ENCODE data around the gene PCSK4.

- TF ChIP-seq, protein P1, sequence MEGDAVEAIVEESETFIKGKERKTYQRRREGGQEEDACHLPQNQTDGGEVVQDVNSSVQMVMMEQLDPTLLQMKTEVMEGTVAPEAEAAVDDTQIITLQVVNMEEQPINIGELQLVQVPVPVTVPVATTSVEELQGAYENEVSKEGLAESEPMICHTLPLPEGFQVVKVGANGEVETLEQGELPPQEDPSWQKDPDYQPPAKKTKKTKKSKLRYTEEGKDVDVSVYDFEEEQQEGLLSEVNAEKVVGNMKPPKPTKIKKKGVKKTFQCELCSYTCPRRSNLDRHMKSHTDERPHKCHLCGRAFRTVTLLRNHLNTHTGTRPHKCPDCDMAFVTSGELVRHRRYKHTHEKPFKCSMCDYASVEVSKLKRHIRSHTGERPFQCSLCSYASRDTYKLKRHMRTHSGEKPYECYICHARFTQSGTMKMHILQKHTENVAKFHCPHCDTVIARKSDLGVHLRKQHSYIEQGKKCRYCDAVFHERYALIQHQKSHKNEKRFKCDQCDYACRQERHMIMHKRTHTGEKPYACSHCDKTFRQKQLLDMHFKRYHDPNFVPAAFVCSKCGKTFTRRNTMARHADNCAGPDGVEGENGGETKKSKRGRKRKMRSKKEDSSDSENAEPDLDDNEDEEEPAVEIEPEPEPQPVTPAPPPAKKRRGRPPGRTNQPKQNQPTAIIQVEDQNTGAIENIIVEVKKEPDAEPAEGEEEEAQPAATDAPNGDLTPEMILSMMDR (IDR thresholded peaks at IDR 0.05): no peak
- no peak for TF ChIP-seq POLR2AphosphoS5 (IDR thresholded peaks at IDR 0.05; ENCODE audit: low read depth, low read length)
- TF ChIP-seq REST (IDR thresholded peaks at IDR 0.05; ENCODE audit: insufficient read depth in 1 of 2, low read depth in 2 of 2, low read length in 1 of 2): no peak
- TF ChIP-seq TCF7L2 (IDR thresholded peaks at IDR 0.05; ENCODE audit: low read depth, low read length): no peak
- TF ChIP-seq SIN3A (IDR thresholded peaks at IDR 0.05; ENCODE audit: borderline replicate concordance, insufficient read depth, low read depth, low read length): no peak
These were observed 7.6 kb downstream of the PCSK4 start for GRCh38 chr19:1482361-1483130.

Measured in Panc1 (cell line).